Endothelial cell of umbilical vein (primary cell): ENCODE data around the gene POLD3. TPM values are rescaled to one million over a fixed set of nuclear protein-coding genes. Genes with fewer than 3 reads are reported as not detected.

Experiments
- BruUV-seq: library from RNA; stranded (reverse); fragments of 400-500 nt; replicated peaks from 2 replicates; lab custom pipeline; 2021; lab: Mats Ljungman, UMichigan
- CTCF ChIA-PET: fragments of 300-600, 350-600 bp; sonication (Branson Sonifier 250); formaldehyde crosslinking; loops from one replicate; lab custom pipeline; 2021; ENCODE audit warnings: antibody characterized with exemption, inconsistent platforms; lab: Charles Lee
- POLR2A ChIA-PET: fragments of 300-600, 350-600 bp; sonication (Branson Sonifier 250); formaldehyde crosslinking; loops from one replicate; lab custom pipeline; 2021; ENCODE audit warnings: antibody characterized with exemption, inconsistent platforms; lab: Charles Lee
- DNase-seq: peaks from one replicate; pipeline ENCODE4 v3.0.0-alpha.2; 2011; ENCODE audit warnings: low read depth, low spot score
- FAIRE-seq: peaks from 2 replicates; lab custom pipeline; 2011; peaks lifted over from hg19 to GRCh38; lab: Jason Lieb, UNC
- H2AFZ ChIP-seq: 2 replicates; pipeline ENCODE4 v1.6.0; 2012; ENCODE audit warnings: low read depth, low read length, control low read depth, inconsistent platforms
- H3K27ac ChIP-seq: 2 replicates; pipeline ENCODE4 v1.5.1; 2011; ENCODE audit warnings: low read depth, mild to moderate bottlenecking, control low read depth, low read length, moderate library complexity; ENCODE audit not compliant: insufficient read depth
- H3K27me3 ChIP-seq, 2 experiments: 2 replicates each; pipeline versions ENCODE4 v1.6.0 to v1.6.1; 2011; ENCODE audit warnings: low read length in 2 of 2, mixed read lengths in 1 of 2; ENCODE audit not compliant: control insufficient read depth in 2 of 2, insufficient read depth in 2 of 2
- H3K36me3 ChIP-seq, 2 experiments: 2 replicates in 1 of 2; 3 replicates in 1 of 2; pipeline ENCODE4 v1.5.1; 2011; ENCODE audit warnings: low read length in 2 of 2, mild to moderate bottlenecking in 1 of 2, moderate library complexity in 1 of 2; ENCODE audit not compliant: control insufficient read depth in 2 of 2, insufficient read depth in 2 of 2; ENCODE audit errors: extremely low read depth in 1 of 2
- H3K4me1 ChIP-seq: 3 replicates; pipeline ENCODE4 v1.5.1; 2011; ENCODE audit warnings: mild to moderate bottlenecking, low read length; ENCODE audit not compliant: control insufficient read depth, insufficient read depth; ENCODE audit errors: extremely low read depth
- H3K4me2 ChIP-seq: 2 replicates; pipeline ENCODE4 v1.6.1; 2011; ENCODE audit warnings: low read length, control low read depth, mixed read lengths; ENCODE audit not compliant: insufficient read depth
- H3K4me3 ChIP-seq, 3 experiments: fragments of 200-600 bp in 1 of 3; sonication (generic), shearing (Covaris generic) in 1 of 3; replicated peaks in 1 of 3; 2 replicates each; pipeline ENCODE4 v1.5.1; 2011 to 2016; ENCODE audit warnings: control low read depth in 3 of 3, low read length in 3 of 3, mild to moderate bottlenecking in 2 of 3, inconsistent platforms in 1 of 3, low read depth in 1 of 3, moderate library complexity in 1 of 3; ENCODE audit not compliant: insufficient read depth in 1 of 3
- H3K79me2 ChIP-seq: 2 replicates; pipeline ENCODE4 v1.6.0; 2012; ENCODE audit warnings: low read length, inconsistent platforms; ENCODE audit not compliant: control insufficient read depth, insufficient read depth
- H3K9ac ChIP-seq: replicated peaks from 2 replicates; pipeline ENCODE3; 2011; ENCODE audit warnings: low read length, control low read depth; ENCODE audit not compliant: insufficient read depth; ENCODE audit errors: extremely low read depth
- H3K9me1 ChIP-seq: replicated peaks from 3 replicates; pipeline ENCODE4 v1.6.0; 2011; ENCODE audit warnings: mild to moderate bottlenecking, low read length; ENCODE audit not compliant: control insufficient read depth, insufficient read depth; ENCODE audit errors: extremely low read depth
- H3K9me3 ChIP-seq: replicated peaks from 2 replicates; pipeline ENCODE4 v1.5.1; 2012; ENCODE audit warnings: low read length, inconsistent platforms; ENCODE audit not compliant: control insufficient read depth, insufficient read depth
- H4K20me1 ChIP-seq: replicated peaks from 2 replicates; pipeline ENCODE3; 2011; ENCODE audit warnings: mild to moderate bottlenecking, low read length; ENCODE audit not compliant: control insufficient read depth, insufficient read depth; ENCODE audit errors: extremely low read depth
- CTCF ChIP-seq, 2 donors: IDR thresholded peaks; 1 replicate in 1 of 2; 2 replicates in 1 of 2; pipeline ENCODE4 v1.5.1; 2011; ENCODE audit warnings: low read length in 2 of 2, mild to moderate bottlenecking in 2 of 2, moderate library complexity in 2 of 2, control low read depth in 1 of 2, inconsistent platforms in 1 of 2, low read depth in 1 of 2; ENCODE audit not compliant: insufficient read depth in 1 of 2; ENCODE audit errors: extremely low read depth in 1 of 2
- EZH2 ChIP-seq: IDR thresholded peaks from 2 replicates; pipeline ENCODE4 v1.6.1; 2012; ENCODE audit warnings: borderline replicate concordance, low read depth, mild to moderate bottlenecking, moderate library complexity, low read length, inconsistent platforms; ENCODE audit not compliant: severe bottlenecking
- FOS ChIP-seq: IDR thresholded peaks from 2 replicates; pipeline ENCODE4 v1.6.1; 2011; ENCODE audit warnings: mild to moderate bottlenecking, low read length, moderate library complexity, borderline replicate concordance; ENCODE audit not compliant: insufficient read depth
- GATA2 ChIP-seq: IDR thresholded peaks from 2 replicates; pipeline ENCODE4 v1.7.0; 2011; ENCODE audit warnings: low read depth, mild to moderate bottlenecking, moderate library complexity, mixed read lengths, low read length; ENCODE audit not compliant: insufficient read length, insufficient read depth
- JUN ChIP-seq: IDR thresholded peaks from 2 replicates; pipeline ENCODE4 v1.6.1; 2011; ENCODE audit warnings: borderline replicate concordance, low read depth; ENCODE audit not compliant: insufficient read length, insufficient read depth
- MYC ChIP-seq: IDR thresholded peaks from one replicate; pipeline ENCODE4 v1.6.1; 2011; ENCODE audit warnings: mild to moderate bottlenecking, low read depth, low read length
- POLR2A ChIP-seq: IDR thresholded peaks from 2 replicates; pipeline ENCODE4 v1.6.1; 2012; ENCODE audit warnings: low read depth, mild to moderate bottlenecking, control low read depth, low read length
- POLR2AphosphoS5 ChIP-seq: IDR thresholded peaks from 2 replicates; pipeline ENCODE4 v1.6.1; 2012; ENCODE audit warnings: low read depth, mild to moderate bottlenecking, control low read depth, low read length, moderate library complexity; ENCODE audit not compliant: insufficient read depth
- dilution Hi-C: fragments of 300-500 bp; cut with MboI; formaldehyde crosslinking; loops from one replicate; pipeline ENCODE4 v1.15.0; 2019; ENCODE audit warnings: low sequenced_read_pairs; ENCODE audit not compliant: extremely low pct_ligation_motif_present
- intact Hi-C: fragments of 100-400 bp; cut with micrococcal nuclease; formaldehyde crosslinking; loops from one replicate; pipeline ENCODE4 v1.10.0; 2022
- polyA plus RNA-seq, 4 experiments: library from polyadenylated mRNA; depleted of rRNA in 3 of 4; stranded (reverse) in 3 of 4; unstranded in 1 of 4; fragments of >200 nt; gene quantifications; 2 replicates each; pipeline versions ENCODE4 v1.2.1 to v1.2.3, GENCODE V29; 2011 to 2012; ENCODE audit warnings: missing spikeins in 1 of 4
- total RNA-seq: library from RNA; stranded (reverse); gene quantifications from 2 replicates; pipeline ENCODE4 v1.2.3, GENCODE V29; 2021
- TF ChIP-seq, protein P1 (sequence below): IDR thresholded peaks from 2 replicates; pipeline ENCODE4 v1.6.1; 2011; ENCODE audit not compliant: insufficient read depth, insufficient read length

Gene POLD3
- total and polyA plus RNA-seq, 2 donors (not counting 3 experiments of a cell fraction or from before 2014, with no cell fraction given) = 8.9 to 25.2 TPM

- H3K27ac ChIP-seq = no peak overlapping the region
- ChIA-PET POLR2A (no interaction called here), CTCF (interaction anchor here (2.7 kb wide), 1 partner anchor 10 kb away, joined by 15 read pairs; no protein-coding TSS in a partner anchor)
- no peaks in the 10 kb centered on the region for H3K79me2 ChIP-seq
- H3K4me2 ChIP-seq = no peak overlapping the region
- H2AFZ ChIP-seq = no peak overlapping the region
- no peak overlapping the region for H3K9ac ChIP-seq
- intact Hi-C loops = no loop called here
- TF ChIP-seq GATA2 (no peak), POLR2A (no peak), FOS (no peak), MYC (no peak), CTCF (IDR thresholded peaks at IDR 0.05; ENCODE audit: extremely low read depth in 1 of 2, insufficient read depth in 1 of 2, low read depth in 1 of 2, low read length in 2 of 2) (no peak), EZH2 (no peak), POLR2AphosphoS5 (no peak), JUN (no peak)
- TF ChIP-seq, protein P1, sequence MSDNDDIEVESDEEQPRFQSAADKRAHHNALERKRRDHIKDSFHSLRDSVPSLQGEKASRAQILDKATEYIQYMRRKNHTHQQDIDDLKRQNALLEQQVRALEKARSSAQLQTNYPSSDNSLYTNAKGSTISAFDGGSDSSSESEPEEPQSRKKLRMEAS = no peak
- dilution Hi-C loops = no loop called here
- no peaks in the 10 kb centered on the region for H3K36me3 ChIP-seq
- no peaks in the 10 kb centered on the region for H3K9me3 ChIP-seq
- DNase-seq = no peak
- H3K27me3 ChIP-seq = no peaks in the 10 kb centered on the region
- no peaks in the 10 kb centered on the region for H3K9me1 ChIP-seq
- H4K20me1 ChIP-seq = no peaks in the 10 kb centered on the region
- BruUV-seq = no TSS peak
- no peak overlapping the region for H3K4me3 ChIP-seq
- no peak for FAIRE-seq
- H3K4me1 ChIP-seq = no peaks in the 10 kb centered on the region
Observed at GRCh38 chr11:74672332-74672955, 80.1 kb downstream of the POLD3 start.
